GM19324 (cell line): ENCODE results near the gene POLR1B.
A peak's percentile ranks its signal among the peaks of the same experiment; 100 is the strongest.
"Not testable (repeated sequence)": the region's sequence is repeated elsewhere in the genome, so short reads cannot be mapped to it uniquely, and the experiment has no call there.

ENCODE experiments used
- ATAC-seq: cut with Tn5 transposase; IDR thresholded peaks from one replicate; pipeline ENCODE4 v1.9.1; 2021; ENCODE audit warnings: mild to moderate bottlenecking, moderate library complexity; ENCODE audit not compliant: unreplicated experiment, low FRiP score

POLR1B gene

GRCh38 chr2:112539306-112539705 is 3.0 kb upstream of the POLR1B start:
- no peak for ATAC-seq

DNA sequence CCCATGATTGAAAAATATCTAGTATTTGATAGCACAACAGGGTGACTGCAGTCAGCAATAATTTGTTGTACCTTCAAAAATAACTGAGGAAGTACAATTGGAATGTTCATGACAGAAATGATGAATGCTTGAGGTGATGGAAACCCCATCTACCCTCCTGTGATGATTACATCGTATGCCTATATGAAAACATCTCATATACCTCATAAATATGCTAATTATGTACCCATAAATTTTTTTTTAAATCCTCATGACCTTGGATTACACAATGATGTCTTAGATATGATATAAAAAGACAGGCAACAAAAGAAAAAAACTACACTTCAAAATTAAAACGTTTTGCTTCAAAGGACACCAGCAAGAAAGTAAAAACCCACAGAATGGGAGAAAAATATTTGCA is 1.4 kb upstream of the POLR1B start:
- ATAC-seq = no peak

DNA sequence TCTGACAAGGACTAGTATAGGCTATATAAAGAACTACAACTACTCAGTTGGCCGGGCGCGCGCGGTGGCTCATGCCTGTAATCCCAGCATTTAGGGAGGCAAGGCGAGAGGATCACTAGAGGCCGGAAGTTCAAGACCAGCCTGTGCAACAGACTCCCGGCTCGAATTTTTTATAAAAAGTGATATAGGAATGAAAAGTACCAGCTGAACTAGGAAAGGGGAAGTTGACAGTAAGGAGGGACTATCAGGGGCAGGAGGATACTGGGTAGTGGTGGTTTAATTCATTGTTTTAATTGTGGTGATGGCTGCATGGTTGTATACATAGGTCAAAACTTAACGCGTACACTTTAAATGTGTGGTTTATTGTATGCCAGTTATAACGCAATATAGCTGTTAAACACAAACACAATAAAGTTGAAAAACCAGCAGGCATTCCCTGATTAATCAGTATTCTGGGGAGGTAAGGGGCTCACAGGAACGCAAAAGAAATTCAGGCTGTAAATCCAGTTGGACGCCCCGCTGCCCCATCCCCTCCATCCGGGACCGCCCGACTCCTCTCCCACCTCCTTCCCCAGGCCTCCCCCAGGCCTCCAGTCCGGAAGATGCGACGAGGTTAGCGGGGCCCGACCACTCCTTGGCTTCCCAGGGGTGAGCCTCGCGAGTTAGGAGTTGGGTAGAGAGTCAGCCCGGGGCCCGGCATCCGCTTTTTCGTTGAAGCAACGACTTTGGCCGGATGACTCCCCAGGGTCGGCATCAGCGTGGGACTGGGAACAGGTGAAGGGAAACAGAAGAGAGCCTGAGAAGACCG is 746 bp upstream of the POLR1B start:
- ATAC-seq = peak; percentile 63

- no peak for ATAC-seq
Measured at GRCh38 chr2:112542984-112543661, 858 bp downstream of the POLR1B start.

DNA sequence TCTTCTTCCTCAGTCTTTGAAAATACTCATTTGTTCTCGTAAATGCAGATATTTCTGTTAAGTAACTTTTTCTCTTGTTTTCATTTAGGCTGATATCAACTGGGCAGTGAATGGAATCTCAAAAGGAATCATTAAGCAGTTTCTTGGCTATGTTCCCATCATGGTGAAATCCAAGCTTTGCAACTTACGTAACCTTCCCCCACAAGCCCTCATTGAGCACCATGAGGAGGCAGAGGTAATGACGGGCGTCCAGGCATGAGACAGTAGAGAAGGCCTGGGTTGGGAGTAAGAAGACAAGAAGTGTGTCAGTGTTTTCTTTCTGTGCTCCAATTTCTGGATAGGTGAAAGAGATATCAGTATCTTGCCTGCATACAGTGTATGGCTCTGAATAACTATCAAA is 5.1 kb downstream of the POLR1B start:
- no peak for ATAC-seq

DNA sequence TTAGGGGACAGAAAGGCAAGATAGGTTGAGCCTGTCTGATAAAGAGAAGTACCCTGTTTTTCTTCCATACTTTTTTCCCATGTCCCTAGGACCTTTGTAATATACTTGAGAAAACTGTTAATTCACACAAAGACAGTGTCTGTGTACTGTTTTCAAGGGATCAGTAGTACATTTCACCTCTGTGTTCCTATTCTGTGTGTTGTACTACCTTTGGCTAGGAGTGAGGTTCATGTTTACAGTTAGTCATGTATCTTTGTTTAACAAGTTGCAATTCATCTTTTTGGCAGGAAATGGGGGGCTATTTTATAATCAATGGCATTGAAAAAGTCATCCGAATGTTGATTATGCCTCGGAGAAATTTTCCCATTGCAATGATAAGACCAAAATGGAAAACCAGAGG is 6.7 kb downstream of the POLR1B start:
- ATAC-seq = no peak

DNA sequence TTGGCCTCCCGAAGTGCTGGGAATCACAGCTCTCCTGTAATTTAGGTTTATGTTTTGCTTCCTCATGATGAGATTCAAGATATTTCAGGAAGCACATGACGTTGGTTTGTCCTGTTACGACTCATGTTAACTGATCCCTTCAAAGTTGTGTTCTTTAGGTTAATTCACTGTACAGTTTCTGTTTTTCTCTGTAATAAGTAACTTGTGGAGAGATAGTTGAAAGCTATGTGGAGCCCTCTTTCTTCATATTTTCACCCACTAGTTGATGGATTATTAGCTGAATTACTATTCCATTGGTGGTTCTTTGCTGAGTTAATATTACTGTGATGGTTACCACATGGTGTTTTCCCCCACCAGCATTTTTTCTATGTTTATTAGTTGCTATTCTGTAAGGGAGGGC is 23.8 kb downstream of the POLR1B start:
- ATAC-seq = no peak

DNA sequence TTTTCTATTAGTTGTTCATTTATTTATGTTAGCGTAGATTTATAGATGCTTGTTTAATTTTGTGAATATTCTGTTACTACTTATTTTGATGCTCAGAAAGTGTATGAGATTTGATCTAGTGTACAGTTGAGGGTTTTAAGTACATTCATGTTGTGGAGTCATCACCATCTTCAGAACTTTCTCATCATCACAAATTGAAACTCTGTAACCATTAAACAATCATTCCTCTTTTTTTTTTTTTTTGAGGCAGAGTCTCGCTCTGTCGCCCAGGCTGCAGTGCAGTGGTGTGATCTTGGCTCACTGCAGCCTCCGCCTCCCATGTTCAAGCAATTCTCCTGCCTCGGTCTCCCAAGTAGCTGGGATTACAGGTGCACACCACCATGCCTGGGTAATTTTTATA is 24.2 kb downstream of the POLR1B start:
- not testable (repeated sequence) for ATAC-seq

DNA sequence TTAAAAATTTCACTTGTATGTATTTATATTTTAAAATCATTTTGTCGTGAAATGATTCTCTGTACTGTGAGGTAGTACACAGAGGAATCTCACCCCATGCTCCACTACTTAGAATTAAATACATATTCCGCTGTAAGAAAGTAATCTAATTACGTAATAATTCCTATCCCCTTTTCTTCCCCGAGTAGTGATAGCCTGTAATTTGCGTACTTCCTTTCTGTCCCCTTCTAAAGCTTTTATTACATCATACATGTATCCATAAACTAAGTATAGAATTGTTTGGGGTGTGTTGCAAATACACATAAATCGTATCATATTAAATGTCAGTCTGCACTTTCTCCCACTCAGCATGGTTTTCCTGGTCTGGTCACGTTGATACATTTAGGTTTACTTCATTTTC is 29.7 kb downstream of the POLR1B start:
- ATAC-seq = no peak

GRCh38 chr2:112577756-112578155 is 35.5 kb downstream of the POLR1B start:
- ATAC-seq = no peak

DNA sequence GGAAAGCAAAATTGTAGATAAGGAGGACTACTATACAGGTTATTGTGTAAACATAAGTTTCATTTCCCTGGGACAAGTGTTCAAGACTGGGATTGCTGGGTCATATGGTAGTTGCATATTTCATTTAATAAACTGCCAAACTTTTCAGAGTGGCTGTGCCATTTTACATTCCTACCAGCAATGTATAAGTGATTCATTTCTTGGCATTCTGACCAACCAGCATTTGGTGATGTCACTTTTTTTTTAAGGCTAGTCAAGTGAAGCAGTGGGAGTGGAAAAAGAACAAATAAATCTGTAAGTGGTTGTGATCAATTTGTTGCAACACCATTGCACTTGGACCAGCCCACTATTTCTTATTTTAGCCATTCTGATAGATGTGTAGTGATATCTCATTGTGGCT is 37.0 kb downstream of the POLR1B start:
- no peak for ATAC-seq

DNA sequence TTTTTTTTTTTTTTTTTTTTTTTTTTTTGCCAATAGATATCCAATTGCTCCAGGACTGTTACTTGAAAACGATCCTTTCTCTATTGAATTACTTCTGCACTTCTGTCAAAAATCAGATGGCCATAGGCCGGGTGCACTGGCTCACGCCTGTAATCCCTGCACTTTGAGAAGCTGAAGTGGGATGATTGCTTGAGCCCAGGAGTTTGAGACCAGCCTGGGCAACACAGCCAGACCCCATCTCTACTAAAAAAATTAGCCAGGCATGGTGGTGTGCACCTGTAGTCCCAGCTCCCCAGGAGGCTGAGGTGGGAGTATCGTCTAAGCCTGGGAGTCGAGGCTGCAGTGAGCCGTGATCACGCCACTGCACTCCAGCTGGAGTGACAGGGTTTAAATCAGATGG is 37.8 kb downstream of the POLR1B start:
- no peak for ATAC-seq

DNA sequence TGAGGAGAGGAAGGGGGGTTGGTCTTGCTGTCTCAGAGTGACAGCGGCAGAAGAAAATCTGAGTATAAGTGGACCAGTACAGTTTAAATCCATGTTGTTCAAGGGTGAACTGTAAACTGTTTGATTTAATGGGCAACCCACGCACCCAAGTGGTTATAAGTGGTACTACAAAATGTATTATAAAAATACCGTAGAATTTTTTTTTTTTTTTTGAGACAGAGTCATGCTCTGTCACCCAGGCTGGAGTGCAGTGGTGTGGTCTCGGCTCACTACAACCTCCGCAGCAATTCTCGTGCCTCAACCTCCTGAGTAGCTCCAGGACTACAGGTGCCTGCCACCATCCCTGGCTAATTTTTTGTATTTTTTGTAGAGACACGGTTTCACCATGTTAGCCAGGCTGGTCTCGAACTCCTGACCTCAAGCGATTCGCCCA is 40.1 kb downstream of the POLR1B start:
- no peak for ATAC-seq

DNA sequence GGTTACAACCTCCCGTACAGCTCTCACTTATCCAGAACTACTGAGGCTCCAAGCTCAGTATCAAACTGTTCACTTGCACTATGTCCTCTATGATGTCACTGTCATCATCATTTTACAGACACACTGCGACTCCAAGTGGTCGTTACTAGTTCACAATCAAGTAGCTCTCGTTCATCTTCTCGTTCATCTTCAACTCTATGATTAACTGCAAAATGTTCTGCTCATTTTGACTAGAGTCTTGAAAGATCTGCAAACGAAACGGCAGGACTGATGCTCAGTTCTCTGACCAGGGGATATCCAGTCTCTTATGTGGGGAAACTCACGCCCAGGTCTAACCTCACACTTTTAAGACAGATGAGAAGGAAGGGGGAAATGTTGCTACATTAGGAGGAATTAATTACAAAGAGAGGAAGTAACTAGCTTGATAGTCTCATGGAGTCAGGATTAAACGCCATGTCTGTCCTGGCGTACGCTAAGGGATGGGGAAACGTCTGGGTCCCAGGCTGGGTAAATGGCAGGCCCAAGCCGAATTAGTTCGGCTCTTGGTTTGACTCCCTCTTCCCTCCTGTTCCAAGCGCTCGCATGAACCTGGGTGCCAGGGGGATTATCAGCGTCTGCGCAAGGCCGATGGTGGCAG is 41.4 kb downstream of the POLR1B start:
- ATAC-seq = no peak

- peak; percentile 93 for ATAC-seq
Measured at GRCh38 chr2:112584134-112584890, 42.0 kb downstream of the POLR1B start, which contains the start of gene CHCHD5. CHCHD5 (plus strand) TSS chr2:112584609; CDS start chr2:112584648, 39 bp downstream.

GRCh38 chr2:112584891-112585250 is 42.6 kb downstream of the POLR1B start:
- no peak for ATAC-seq

GRCh38 chr2:112585400-112585799 is 43.1 kb downstream of the POLR1B start:
- no peak for ATAC-seq

DNA sequence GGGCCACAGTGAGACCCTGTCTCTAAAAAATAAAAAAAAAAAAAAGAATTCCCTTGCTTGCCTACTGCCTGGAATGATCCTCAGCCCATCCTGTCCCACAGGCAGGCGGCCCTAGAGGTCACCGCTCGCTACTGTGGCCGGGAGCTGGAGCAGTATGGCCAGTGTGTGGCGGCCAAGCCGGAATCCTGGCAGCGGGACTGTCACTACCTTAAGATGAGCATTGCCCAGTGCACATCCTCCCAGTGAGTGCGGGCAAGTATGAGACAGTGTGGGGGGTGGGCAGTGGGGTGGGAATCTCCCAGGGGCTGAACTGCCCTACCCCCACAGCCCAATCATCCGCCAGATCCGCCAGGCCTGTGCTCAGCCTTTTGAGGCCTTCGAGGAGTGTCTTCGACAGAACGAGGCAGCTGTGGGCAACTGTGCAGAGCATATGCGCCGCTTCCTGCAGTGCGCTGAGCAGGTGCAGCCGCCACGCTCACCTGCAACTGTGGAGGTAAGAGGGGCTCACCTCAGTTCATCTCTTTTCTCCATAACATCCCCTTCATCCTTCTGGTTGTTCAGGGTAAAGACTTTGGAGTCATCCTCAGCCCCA is 43.7 kb downstream of the POLR1B start:
- ATAC-seq = no peak

GRCh38 chr2:112588611-112589045 is 46.4 kb downstream of the POLR1B start:
- no peak for ATAC-seq

DNA sequence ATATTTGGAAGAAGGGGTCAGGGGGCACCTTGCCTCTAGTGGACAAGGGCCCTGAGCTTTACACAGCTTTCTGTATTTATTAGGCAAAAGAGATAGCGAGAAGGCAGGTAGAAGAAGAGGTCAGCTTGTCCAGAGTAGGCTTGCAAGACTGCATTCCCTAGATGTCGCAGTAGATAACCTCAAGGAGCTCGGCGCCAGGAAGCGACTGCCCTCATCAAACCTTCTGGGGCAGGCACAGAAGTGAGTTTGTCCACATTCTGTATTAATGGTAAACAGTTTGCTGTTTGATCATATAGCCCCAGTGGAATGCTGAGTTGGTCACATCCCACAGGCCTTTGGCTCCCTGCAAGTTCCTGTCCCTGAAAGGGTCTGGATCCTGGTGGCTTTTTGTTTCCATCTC is 49.1 kb downstream of the POLR1B start:
- ATAC-seq = no peak
